Measurements from ENCODE around the gene SLC1A7.

The SLC1A7 gene

DNA sequence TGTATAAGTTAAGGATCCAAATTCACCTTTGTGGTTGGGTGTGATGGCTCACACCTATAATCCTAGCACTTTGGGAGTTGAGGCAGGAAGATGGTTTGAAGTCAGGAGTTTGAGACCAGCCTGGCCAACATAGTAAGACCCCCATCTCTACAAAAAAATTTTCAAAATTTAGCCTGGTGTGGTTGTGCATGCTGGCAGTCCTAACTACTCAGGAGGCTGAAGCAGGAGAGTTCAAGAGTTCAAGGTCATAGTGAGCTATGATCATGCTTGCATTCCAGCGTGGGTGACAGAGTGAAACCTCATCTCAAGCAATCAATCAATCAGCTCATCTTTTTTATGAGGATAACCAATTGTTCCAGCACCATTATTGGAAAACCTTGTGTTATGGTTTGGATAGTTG, 16.5 kb upstream of the SLC1A7 start:
- no peak for DNase-seq

DNA sequence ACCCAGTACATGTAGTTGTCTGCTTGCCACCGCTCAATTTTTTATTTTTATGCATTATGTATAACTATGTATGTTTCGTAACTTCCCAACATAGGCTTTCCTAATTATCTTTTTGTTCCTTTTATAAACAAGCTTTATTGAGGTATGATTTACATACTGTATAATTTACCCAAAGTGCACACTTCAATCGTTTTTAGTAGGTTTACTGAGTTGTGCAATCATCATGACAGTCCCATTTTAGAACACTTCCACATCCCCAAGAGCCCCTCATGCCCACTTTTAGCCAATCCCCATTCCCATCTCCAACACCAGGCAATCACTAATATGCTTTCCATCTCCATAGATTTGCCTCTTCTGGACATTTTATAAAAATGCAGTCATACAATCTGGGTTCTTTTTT, 14.3 kb upstream of the SLC1A7 start:
- no peak for DNase-seq

DNA sequence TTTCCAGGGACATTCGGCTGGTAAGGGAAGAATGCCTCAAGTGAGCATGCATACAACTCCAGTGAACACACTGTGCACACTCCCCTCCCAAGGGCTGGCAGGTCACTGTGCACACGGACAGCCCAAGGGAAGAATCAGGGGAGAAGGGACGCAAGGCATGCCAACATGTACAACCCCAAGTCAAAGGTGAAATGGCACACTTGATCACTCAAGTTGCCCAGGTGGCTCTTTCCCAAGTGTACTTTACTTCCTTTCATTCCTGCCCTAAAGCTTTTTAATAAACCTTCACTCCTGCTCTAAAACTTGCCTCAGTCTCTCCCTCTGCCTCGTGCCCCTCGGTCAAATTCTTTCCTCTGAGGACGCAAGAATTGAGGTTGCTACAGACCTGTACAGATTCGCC, 13.5 kb upstream of the SLC1A7 start:
- no peak for DNase-seq

DNA sequence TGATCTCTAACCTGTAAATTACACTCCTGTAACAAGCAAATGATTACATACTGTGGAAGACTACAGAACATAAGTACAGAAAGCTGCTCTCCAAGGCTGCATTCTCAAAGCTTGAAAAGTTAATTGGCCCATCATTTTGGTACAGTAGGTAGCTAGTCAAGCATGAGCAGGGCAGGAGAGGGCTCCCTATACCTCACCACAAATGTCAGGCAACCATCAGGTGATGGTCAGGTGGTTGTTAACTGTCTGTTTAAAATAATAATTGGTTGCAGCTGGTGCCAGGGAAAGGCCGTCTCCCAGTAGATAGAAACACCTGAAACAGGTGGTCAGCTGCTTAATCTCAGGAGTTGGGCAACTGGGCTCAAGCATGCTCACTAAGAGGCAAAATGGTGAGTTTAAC, 13.1 kb upstream of the SLC1A7 start:
- no peak for DNase-seq

DNA sequence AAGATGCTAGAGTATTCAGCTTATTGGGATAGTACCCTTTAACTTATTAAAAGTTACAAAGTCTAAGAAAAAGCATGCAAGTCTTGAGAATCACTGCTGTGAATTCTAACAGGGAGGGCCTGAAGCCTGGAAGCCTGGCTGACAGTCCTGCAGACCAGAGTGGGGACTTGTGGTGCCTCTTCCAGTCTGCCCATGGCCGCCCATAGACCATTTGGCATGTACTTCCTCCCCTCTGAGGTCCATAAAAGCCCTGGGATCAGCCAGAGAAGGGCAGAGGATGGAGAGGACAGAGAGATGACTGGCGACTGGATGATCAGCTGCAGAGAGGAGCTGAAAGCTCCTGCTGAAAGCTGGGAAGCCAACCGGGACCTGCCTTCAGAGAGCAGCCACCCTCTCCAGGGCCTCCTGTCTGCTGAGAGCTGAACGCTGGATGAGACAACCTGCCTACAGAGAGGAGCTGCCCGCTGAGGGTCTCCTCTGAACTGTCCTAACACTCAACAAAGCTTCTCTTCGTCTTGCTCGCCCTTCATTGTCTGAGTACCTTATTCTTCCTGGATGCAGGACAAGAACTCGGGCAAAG, 12.5 kb upstream of the SLC1A7 start:
- no peak for DNase-seq

DNA sequence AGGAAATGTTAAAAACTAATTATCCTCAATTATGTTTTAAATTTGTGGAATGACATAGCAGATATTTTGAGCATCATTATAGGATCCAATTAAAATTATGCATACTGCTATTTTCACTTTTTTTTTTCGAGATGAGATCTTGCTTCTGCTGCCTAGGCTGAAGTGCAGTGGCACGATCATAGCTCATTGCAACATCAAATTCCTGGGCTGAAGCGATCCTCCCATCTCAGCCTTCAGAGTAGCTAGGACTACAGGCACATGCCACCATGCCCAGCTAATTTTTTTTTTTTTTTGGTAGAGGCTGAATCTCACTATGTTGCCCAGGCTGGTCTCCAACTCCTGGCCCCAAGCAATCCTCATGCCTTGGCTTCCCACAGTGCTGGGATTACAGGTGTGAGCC, 11.3 kb upstream of the SLC1A7 start:
- no peak for DNase-seq

DNA sequence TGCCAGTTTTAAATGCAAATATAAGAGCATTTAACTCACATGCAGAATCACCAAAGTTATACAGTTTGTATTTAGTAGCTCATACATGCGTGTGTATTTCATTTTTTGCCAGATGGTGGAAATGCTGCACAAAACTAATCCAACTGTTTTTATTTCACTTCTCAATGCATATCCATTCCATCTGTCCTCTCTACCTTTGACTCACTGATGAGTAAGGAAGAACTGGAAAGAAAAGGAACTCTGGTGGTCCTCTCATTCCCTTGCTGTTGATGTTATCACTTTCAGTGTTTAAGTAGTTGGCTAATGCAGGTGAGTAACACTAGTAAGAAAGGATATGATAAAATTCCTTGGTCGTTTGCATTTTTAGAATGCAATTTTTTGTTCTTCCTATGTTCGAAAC, 5.7 kb upstream of the SLC1A7 start:
- peak; percentile 83 for DNase-seq

DNA sequence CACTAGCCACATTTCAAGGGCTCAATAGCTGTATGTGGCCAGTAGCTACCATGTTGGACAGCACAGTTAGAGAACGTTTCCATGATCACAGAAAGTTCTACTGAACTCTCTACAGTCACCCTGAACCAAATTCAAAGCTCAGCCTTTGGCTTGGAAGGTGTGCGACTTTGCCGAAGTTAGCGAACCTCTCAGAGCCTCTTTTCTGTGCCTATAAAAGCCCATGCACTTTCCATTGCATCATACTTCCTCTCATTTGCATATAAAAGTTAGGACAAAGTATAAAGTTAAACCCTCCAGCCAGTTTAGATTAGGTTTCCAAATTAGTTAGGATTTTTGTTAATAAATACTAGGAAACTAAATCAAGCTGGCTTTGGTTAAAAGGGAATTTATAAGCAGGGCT, 4.7 kb upstream of the SLC1A7 start:
- DNase-seq: no peak

DNA sequence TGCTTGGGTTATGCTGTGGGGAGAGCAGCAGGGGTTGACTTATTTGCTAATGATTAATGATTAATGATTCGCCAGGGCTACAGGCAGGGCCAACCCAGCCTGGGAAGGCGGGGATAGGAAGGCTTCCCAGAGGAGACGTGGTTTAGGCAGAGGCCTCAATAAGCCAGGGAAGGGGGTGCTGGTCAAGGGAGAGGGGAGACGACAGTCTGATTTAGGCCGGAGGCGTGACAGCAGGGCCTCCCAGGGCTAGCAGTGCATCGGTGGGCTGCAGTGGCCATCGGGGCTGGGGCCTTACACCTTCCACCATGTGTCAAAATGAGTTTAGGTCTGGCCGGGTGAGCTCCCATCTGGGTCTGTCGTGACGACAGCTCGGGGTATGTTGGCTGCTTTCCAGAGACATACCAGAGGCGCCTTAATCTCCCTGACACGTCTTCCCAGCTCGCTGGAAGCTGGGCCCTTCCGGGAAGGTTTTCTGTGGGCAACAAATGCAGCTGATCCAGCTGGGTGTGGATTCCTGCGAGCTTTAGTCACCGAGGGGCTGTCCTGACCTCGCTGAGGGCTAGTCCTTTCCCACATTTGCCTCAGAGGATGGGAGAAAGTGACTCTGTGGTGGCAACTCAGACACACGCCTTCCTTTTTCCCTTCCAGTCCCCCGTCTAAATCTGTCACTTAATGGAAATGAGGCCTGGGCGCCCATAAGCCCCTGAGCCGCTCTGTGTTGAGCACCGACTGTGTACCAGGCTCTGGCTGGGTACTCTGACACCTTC, 3.7 kb upstream of the SLC1A7 start:
- peak; percentile 100 for DNase-seq

DNA sequence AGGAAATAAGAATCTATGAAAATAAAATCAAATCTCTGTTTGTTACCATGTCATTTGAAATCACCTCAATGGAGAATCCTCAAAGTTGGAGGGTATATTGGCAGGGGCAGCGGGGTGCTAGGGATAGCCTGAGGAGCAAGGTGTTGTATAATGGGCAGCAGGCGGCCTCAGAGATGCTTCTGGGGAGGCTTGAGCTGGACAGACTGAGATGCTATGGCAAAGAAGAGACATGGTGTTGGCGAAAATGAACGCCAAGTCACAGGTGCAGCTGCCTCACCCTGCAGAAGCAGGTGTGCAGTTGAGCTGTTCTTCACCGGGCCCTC, 3.1 kb upstream of the SLC1A7 start:
- DNase-seq: no peak

DNA sequence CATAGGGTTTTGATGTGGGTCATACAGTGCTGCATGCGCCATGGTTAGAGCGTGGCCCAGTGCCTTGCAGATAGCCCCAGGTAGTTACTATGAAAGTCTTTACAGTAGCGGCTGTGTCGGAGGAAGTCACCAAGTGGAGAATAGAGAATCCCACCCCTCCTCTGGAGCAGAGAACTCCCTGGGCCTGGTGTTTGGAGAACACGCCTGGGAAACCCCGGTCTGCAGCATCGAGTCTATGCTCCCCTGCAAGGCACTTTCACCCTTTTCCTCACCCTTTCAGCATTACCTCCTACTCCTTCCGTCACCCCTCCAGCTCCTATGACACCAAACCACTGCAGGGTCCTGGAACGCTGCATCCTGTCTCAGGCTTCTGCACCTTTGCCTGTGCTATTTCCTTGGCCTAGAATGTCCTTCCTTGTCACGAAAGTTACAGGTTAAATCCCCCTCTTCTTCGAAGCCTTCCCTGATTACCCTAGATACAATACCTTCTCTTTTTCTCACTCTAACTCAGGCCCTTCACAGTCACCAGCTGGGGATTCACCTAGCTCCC, 2.7 kb upstream of the SLC1A7 start:
- no peak for DNase-seq

DNA sequence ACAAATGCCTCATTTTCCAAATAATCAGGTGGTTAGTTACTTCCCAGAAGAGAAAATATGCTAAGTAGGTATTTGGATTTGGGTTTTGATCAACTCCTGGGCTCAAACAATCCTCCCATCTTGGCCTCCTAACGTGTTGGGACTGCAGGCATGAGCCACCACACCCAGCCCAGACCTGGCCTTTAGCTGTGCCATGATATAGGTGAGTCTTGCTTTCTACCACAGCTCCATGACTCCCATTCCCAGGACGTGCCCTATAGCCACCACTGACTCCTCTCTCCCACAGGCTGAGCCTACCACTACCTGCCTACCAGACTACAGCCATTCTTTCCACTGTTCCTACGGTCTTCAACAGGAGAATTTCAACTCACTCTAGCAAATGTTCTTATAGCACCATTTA, 1.8 kb upstream of the SLC1A7 start:
- no peak for DNase-seq

DNA sequence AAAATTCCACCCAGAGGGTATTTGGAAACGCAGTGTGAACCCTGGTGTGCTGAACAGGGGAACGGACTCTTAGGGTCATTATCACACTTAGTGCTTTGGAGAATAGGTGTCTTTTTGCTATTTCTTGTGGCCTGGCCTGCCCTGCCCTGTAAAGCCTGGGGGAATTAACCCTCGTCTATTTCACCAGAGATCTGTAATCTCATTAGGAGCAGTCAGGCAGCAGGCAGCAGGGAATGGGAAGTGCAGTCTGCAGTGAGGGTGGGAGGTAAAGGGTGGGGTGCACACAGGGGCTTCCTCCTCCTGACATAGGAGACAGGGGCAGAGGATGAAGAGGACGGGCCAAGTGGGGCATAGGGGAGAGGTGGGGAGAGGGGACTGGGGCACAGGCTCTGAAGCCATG, 1.1 kb upstream of the SLC1A7 start:
- no peak for DNase-seq

DNA sequence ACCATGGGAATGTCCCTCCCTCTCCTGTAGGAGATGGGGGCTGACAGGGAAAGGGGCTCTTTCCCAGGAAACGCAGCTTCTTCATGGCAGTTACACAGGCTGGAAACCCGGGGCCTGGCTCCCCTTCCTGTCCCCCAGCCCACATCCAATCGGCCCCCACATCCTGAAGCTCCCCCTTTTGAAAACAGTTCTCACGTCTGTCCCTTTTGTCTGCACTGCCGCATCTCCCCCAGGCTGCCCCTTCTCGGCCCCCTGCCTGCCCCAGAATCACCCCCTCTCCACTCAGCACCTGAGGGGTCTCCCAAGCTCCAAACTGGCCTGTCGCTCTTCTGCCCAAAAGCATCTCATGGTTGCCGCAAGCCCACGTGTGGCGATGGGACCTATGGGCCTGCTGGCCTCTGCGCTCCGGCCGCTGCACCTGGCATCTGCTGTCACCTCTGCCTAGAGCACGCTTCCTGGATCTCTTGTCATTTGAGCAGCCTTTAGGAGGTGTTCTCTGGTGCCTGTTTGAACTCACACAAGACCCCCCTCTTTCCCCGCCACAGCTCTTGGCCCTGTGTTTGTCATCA, 867 bp downstream of the SLC1A7 start:
- no peak for DNase-seq

DNA sequence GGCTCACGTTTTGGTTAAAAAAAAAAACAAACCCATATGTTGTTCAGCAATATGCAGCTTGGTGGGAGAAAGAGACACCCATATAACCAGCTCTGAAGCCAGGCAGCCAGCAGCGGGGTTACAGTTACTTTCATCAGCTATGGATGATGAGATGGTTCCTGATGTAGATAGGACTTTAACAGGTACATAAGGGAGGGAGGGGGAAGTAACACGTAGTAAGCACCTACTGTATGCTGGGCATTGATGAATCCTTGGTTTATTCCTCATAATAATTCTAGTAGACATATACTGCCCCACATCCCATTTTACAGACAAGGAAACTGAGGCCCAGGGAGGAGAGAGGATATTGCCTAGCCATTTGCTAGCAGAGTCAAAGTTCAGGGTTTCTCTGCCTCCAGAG, 2.0 kb downstream of the SLC1A7 start:
- no peak for DNase-seq

DNA sequence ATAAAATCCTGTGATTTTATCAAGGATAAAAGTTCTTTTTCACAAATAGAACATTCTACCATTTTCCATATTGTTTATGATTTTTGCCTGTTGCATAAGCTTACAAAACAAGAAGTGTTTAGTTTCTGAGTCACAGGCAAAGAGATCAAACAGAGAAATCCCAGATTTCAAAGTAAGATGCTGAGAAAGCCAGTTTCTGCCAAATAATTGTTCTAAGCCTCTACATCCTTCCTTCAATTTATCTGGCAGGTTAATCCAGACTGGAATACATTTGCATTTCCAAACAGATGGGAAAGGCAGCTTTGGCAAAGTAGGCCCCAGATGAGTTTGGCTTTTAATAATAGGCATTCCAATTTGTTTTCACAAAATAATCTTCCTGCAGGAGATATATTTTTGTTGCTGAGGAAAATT, 2.5 kb downstream of the SLC1A7 start:
- no peak for DNase-seq

DNA sequence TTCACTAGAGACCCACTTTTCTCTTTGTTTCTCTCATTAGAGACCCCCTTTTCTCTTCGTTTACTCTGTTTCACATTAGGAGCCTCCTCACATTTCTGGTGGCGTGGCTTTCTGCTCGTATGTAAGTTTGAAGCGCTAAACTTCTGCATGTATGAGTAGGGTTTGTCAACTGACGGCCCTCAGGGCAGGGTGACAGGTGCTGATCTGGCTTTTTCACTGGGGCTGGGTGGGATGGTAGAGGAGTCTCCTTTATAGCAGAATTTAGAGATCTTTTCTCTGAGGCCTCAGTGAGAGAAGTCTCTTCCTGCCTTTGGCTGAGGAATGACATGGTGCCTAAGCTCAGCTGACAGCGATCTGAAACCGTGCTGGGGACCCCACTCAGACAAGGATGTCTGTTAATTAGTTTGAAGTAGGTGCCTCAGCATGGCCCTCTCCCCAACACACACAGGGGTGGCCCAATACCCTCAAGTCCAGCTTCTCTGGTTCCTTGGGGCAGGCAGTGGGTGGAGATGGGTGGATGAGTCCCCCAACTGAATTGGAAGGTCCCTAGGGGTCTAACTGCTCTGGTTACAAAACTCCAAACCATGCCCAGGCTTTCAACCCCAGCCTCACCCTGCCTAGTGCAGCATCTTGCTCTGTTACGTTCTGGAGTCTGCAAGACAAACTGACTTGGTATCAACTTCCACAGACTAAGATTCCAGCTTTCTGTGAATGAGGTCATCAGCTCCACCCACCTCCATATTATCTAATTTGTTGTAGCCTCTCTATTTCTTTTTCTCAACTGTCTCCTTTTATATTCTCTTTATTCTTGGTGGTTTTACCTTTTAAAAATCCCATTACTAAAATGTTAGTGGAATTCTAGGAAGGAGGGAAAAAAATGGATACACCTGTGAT, 3.2 kb downstream of the SLC1A7 start:
- no peak for DNase-seq

DNA sequence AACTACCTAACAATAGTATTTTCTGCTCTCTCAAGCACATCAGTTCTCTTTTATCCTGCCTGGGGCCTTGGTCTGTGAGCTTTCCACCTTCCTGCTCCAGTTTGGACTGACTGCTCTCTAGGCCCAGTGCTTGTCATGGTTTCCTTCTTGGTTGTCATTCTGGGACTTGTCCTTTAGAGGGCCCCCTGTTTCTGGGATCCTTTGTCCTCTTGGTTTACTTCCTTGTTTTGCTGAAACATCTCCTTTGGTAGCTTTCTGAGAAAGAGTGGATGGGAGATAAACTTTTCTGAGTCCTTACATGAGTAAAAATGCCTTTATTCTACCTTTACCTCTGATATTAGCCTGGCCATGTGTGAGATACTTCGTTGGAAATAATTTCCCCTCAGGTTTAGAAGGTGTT, 4.7 kb downstream of the SLC1A7 start:
- DNase-seq: no peak

DNA sequence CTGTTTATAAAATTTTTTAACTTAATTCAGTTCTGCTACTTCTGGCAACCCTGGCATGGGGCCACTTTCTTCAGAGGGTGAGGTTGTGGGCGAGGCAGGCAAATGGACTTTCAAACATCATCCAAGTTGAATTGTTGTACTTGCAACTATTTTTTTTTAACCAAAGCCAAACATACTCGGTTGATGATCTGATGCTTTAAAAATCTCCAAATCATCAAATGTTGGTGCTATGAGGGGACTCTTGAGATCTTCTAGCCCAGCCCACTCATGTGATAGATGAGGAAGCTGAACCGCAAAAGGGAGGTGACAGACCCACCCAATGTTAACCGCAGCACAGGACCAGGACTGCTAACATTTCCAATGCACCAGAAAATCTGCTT, 6.7 kb downstream of the SLC1A7 start:
- peak; percentile 79 for DNase-seq

DNA sequence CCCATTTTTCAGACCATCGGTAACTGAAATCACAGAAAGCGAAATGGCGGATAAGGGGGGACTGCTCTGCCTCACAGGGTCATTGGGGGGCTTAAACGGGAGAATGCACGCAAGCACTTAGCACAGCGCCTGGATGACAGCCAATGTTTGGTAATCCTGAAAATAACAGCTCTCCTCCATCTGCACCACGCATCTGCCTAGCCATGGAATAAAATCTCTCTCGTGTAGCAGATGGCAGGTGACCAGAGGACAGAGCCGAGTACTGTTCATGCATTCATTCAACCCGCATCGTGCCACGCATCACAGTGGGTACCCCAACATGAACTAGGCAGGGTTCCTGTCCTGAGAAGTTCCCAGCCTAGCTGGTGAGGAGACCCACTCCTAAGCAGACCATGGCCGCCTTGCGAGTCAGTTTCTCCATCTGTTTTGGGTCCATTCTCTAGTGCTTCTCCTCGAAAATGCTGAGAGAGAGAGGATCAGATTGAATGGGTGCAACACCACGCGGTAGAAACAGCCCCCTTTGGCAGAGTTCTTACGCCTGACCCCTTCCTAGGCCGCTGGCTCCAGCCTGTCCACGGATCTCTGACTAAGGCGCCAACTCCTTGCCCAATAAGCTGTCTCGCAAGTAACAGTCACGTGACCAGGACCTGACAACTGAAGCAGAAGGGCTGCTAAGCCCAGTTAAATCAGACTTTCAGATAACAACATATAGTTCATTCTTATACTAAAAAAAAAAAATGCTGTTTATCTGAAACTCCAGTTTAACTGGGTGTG, 7.3 kb downstream of the SLC1A7 start:
- no peak for DNase-seq

DNA sequence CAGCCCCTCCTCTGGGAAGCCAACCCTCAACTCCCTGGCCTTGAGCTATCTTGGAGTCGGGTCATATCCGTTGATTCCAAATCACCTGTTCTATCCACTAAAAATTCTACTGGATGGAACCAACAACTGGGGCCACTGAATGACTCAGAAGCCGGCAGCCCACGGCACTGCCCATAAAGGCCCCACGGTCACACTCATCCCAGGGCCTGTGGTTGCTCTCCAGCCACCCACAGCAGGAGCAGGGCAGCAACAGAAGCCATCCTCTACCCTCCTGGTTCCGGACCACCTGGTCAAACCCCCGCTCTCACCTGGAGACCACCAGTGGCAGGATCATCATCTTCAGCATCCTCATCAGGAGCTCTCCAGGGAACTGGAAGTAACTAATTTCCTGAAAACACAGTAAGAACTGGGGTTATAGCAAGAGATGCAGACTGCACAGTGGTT, 8.4 kb downstream of the SLC1A7 start:
- DNase-seq: no peak

DNA sequence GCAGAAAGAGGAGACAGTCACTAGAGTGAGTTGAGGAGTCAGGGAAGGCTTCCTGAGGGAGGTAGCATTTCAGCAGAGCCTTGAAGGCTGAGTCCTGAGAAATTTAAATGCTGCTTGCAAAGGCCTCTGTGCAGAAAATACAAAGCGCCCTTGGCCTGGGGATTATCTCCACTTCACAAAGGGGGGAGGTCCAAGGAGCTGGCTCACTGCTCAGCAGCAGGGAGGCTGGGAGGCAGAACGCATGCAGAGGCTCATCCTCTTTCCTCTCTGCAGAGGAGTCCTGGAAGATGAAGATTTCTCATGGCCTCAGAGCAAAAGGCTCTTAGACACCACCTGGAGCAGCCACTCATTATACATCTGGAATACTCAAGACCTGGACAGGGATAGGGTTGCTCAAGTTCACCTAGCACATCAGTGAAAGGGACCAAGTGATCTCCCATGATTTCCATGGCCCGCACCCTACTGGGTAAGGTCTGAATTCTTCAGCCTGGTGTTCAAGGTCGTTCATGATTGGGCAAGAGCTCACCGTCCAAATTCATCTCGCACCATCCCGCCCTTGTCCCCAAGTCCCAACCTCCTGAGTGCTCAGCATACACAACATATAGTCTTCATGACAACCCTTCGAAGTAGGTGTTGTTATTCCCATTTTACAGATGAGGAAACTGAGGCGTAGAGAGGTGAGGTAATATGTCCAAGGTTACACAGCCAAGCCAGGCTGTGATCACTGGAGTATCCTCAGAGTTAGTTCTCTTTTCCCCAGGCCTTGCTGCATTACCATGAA, 9.0 kb downstream of the SLC1A7 start:
- no peak for DNase-seq

Measured in fibroblast of skin of right quadriceps (primary cell).